ENCODE data around the gene TMEM237. TPM values are rescaled to one million over a fixed set of nuclear protein-coding genes. Genes with fewer than 3 reads are reported as not detected.

TMEM237 gene
- total RNA-seq, 1 experiment from 2014 or later: 33.6 TPM

- TF ChIP-seq ZNF512 (CRISPR knock-in tag; IDR thresholded peaks at IDR 0.05; ENCODE audit: borderline replicate concordance) (no peak), NR2C2 (CRISPR knock-in tag; IDR thresholded peaks at IDR 0.05) (no peak), FOXP1 (CRISPR knock-in tag; IDR thresholded peaks at IDR 0.05; ENCODE audit: borderline replicate concordance) (no peak), ZNF396 (CRISPR knock-in tag; IDR thresholded peaks at IDR 0.05; ENCODE audit: borderline replicate concordance) (no peak), CREM (CRISPR knock-in tag; IDR thresholded peaks at IDR 0.05) (no peak), ARID4B (CRISPR knock-in tag; IDR thresholded peaks at IDR 0.05; ENCODE audit: borderline replicate concordance) (no peak), E2F1 (CRISPR knock-in tag; IDR thresholded peaks at IDR 0.05) (no peak), CTCF (IDR thresholded peaks at IDR 0.05) (no peak), MXD4 (CRISPR knock-in tag; IDR thresholded peaks at IDR 0.05; ENCODE audit: borderline replicate concordance) (no peak), HMGXB4 (CRISPR knock-in tag; IDR thresholded peaks at IDR 0.05) (no peak), FOXK1 (CRISPR knock-in tag; IDR thresholded peaks at IDR 0.05) (no peak)
Observed at GRCh38 chr2:201661366-201661765, 18.1 kb upstream of the TMEM237 start (continued).

GRCh38 chr2:201660293-201660895, 17.1 kb upstream of the TMEM237 start:
- ATAC-seq (peak; percentile 47), DNase-seq (ENCODE audit: low spot score) (no peak)
- ChIA-PET POLR2A (interaction anchor here (0.7 kb wide), 1 partner anchor 1092 kb away, joined by 4 read pairs; no protein-coding TSS in a partner anchor), CTCF (no interaction called here)
- H3K4me1 Mint-ChIP-seq: peaks cover 7% of the 10 kb centered on the region; the same call in 1 of the 2 replicates
- no peak overlapping the region for H3K4me3 Mint-ChIP-seq
- no peaks in the 10 kb centered on the region for H3K36me3 Mint-ChIP-seq
- TF ChIP-seq NFATC4 (CRISPR knock-in tag; IDR thresholded peaks at IDR 0.05) (no peak), PREB (CRISPR knock-in tag; IDR thresholded peaks at IDR 0.05; ENCODE audit: borderline replicate concordance) (no peak), ETV6 (CRISPR knock-in tag; IDR thresholded peaks at IDR 0.05) (no peak), ELF4 (CRISPR knock-in tag; IDR thresholded peaks at IDR 0.05; ENCODE audit: low read depth) (no peak), TEAD1 (CRISPR knock-in tag; IDR thresholded peaks at IDR 0.05) (no peak), NR2C2 (CRISPR knock-in tag; IDR thresholded peaks at IDR 0.05) (no peak), RELA (CRISPR knock-in tag; IDR thresholded peaks at IDR 0.05; ENCODE audit: borderline replicate concordance) (no peak), ZNF263 (CRISPR knock-in tag; IDR thresholded peaks at IDR 0.05; ENCODE audit: low read depth) (no peak)
- no peaks in the 10 kb centered on the region for H3K9me3 Mint-ChIP-seq
- H3K27ac Mint-ChIP-seq: no peak overlapping the region
- no peaks in the 10 kb centered on the region for H3K27me3 Mint-ChIP-seq (ENCODE audit: low read depth)
